Activated CD4-positive, alpha-beta memory T cell treated with anti-CD3 and anti-CD28 coated beads for 36 hours (primary cell): Measurements from ENCODE around the gene DAB2IP. TPM values are rescaled to one million over a fixed set of nuclear protein-coding genes. Genes with fewer than 3 reads are reported as not detected.

Experiments used
- CTCF ChIA-PET: fragments of 350-600 bp; sonication (Branson Sonifier 250); formaldehyde crosslinking; loops from one replicate; lab custom pipeline; 2021; ENCODE audit warnings: antibody characterized with exemption, inconsistent platforms; lab: Charles Lee
- POLR2A ChIA-PET: fragments of 350-600 bp; sonication (Branson Sonifier 250); formaldehyde crosslinking; loops from one replicate; lab custom pipeline; 2021; ENCODE audit warnings: antibody characterized with exemption; lab: Charles Lee
- DNase-seq: peaks from one replicate; pipeline ENCODE4 v3.0.0-alpha.2; 2020
- H3K27ac Mint-ChIP-seq: one replicate; pipeline ENCODE4 v1.8.0; 2021; ENCODE audit warnings: mixed read lengths
- H3K27me3 Mint-ChIP-seq: one replicate; pipeline ENCODE4 v1.8.0; 2021; ENCODE audit warnings: mixed read lengths
- H3K36me3 Mint-ChIP-seq: one replicate; pipeline ENCODE4 v1.8.0; 2021; ENCODE audit warnings: mixed read lengths
- H3K4me1 Mint-ChIP-seq: one replicate; pipeline ENCODE4 v1.8.0; 2021; ENCODE audit warnings: low read depth, mixed read lengths
- H3K4me3 Mint-ChIP-seq: one replicate; pipeline ENCODE4 v1.8.0; 2021; ENCODE audit warnings: mild to moderate bottlenecking, mixed read lengths
- H3K9me3 Mint-ChIP-seq: one replicate; pipeline ENCODE4 v1.8.0; 2021; ENCODE audit warnings: mixed read lengths
- intact Hi-C: fragments of 100-400 bp; cut with micrococcal nuclease; formaldehyde crosslinking; loops from one replicate; pipeline ENCODE4 v1.15.1; 2023
- total RNA-seq, 2 experiments: library from RNA; stranded (reverse); gene quantifications; one replicate each; pipeline ENCODE4 v1.2.3, GENCODE V29; 2021

Gene DAB2IP
- total RNA-seq, 2 experiments from 2014 or later, result not detected

- POLR2A ChIA-PET, result no interaction called here
- Mint-ChIP-seq H3K4me1 (no peaks in the 10 kb centered on the region), H3K27ac (no peak overlapping the region)
Measured at GRCh38 chr9:121707477-121708424, 56.3 kb downstream of the DAB2IP start.

GRCh38 chr9:121708768-121709488 lies 57.5 kb downstream of the DAB2IP start:
- POLR2A ChIA-PET, result no interaction called here
- intact Hi-C loops, result no loop called here
- CTCF ChIA-PET, result interaction anchor here (1.5 kb wide), 1 partner anchor 22 kb away, joined by 5 read pairs; no protein-coding TSS in a partner anchor

More at GRCh38 chr9:121707477-121708424, 56.3 kb downstream of the DAB2IP start:
- DNase-seq, result peak; percentile 19
- H3K9me3 Mint-ChIP-seq, result no peaks in the 10 kb centered on the region
- intact Hi-C loops, result no loop called here
- no peak overlapping the region for H3K4me3 Mint-ChIP-seq
- CTCF ChIA-PET, result no interaction called here
- H3K36me3 Mint-ChIP-seq, result no peaks in the 10 kb centered on the region
- H3K27me3 Mint-ChIP-seq, result peaks cover 5% of the 10 kb centered on the region

DNA sequence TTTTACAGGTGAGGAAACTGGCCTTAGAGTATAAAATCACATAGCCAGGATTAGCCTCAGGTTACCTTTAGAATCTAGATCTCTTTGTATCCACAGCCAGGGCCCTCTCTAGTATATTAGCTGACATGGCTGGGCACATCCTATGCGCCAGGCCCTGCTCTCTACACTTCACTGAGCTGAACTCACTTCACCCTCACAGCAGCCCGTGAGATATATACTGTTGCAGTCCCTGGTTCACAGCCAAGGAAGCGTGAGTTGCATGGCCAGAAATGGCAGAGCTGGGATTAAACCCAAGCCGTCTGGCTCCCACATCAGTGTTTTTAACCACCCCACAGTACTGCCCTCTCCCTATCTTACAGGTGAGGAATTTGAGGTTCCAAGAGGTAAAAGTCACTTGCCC lies 58.4 kb downstream of the DAB2IP start:
- no peak for DNase-seq
- Mint-ChIP-seq H3K4me1 (no peaks in the 10 kb centered on the region), H3K4me3 (no peak overlapping the region), H3K27me3 (no peaks in the 10 kb centered on the region), H3K36me3 (no peaks in the 10 kb centered on the region), H3K9me3 (no peaks in the 10 kb centered on the region), H3K27ac (no peak overlapping the region)
- ChIA-PET CTCF (interaction anchor here (1.5 kb wide), 1 partner anchor 23 kb away, joined by 5 read pairs; no protein-coding TSS in a partner anchor), POLR2A (no interaction called here)
- intact Hi-C loops, result no loop called here

More at GRCh38 chr9:121708768-121709488, 57.5 kb downstream of the DAB2IP start:
- no peaks in the 10 kb centered on the region for H3K4me1 Mint-ChIP-seq
- H3K27ac Mint-ChIP-seq, result no peak overlapping the region
- no peak overlapping the region for H3K4me3 Mint-ChIP-seq
- H3K27me3 Mint-ChIP-seq, result peaks cover 1% of the 10 kb centered on the region
- no peaks in the 10 kb centered on the region for H3K36me3 Mint-ChIP-seq
- H3K9me3 Mint-ChIP-seq, result no peaks in the 10 kb centered on the region
- no peak for DNase-seq

DNA sequence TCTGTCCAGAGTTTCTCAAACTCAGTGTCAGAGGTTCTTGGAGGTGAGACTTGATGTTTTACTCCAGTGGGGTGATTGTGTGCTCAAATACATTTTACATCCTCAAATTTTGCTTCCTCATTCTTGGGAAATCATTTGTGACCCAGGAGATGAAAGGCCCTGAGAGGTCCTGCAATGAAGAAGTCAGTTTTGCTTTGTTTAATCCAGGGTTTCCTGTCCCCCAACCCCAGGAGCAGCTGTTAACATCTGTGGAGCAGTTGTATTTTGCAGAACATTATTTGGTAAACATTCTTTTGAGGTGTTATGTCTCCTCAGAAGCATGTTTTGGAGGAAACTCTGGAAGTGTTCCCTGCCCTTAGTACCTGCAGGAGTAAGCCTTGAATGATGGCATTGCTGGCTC lies 59.8 kb downstream of the DAB2IP start:
- Mint-ChIP-seq H3K36me3 (no peaks in the 10 kb centered on the region), H3K27me3 (no peaks in the 10 kb centered on the region), H3K27ac (no peak overlapping the region), H3K4me1 (no peaks in the 10 kb centered on the region), H3K9me3 (no peaks in the 10 kb centered on the region), H3K4me3 (no peak overlapping the region)
- ChIA-PET CTCF (no interaction called here), POLR2A (no interaction called here)
- intact Hi-C loops, result no loop called here
- no peak for DNase-seq

DNA sequence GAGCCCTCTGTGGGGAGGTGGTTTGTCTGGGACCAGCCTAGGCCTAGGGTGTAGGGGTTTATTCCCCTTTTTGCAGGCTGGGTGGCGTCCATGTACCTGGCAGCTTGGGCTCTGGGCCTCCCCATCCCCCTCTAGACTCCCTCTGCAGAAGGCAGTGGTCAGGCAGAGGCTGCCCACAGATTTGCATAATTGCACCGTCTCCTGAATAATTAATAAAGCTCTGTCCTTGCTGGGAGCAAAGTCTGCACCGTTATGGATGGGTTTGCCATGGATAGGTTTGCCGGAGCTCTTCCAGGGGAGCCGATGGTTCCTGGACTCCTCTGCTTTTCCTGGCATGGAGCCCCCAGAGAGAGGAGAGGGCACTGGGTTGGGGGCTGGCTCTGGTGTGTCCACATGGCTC lies 60.4 kb downstream of the DAB2IP start:
- no peaks in the 10 kb centered on the region for H3K4me1 Mint-ChIP-seq
- no peaks in the 10 kb centered on the region for H3K9me3 Mint-ChIP-seq
- intact Hi-C loops, result no loop called here
- ChIA-PET CTCF (no interaction called here), POLR2A (no interaction called here)
- H3K4me3 Mint-ChIP-seq, result no peak overlapping the region
- no peaks in the 10 kb centered on the region for H3K36me3 Mint-ChIP-seq
- H3K27me3 Mint-ChIP-seq, result no peaks in the 10 kb centered on the region
- no peak overlapping the region for H3K27ac Mint-ChIP-seq
- no peak for DNase-seq

DNA sequence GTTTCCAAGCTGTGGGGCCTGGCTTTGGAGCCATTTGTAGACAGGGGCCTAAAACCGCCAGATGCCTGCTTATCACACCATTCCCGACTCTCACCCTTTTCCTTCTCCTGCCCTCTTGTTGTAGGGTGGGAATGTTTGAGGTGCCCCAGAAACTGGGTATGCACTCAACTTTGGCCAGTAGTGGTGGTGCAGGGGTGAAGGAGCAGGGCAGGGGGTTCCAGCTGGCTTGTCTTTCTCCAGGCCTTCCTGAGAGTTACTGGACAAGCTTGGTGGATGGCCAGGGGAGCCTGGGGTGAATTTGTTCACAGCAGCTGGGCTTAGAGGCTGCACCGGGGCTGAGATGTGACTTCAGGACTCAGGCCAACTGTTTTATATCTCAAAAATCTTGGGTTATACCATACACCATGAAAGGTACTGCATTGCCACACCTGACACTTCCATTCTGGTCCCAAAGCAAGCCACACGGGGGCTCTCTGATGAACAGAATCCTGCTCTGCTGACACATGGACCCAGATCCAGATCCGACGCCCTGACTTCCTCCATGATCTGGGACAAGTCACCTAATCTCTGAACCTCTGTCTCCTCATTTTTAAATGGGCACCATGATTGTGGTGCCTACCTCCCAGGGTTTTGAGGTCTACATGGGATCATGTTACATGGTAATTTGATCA lies 62.1 kb downstream of the DAB2IP start:
- Mint-ChIP-seq H3K9me3 (no peaks in the 10 kb centered on the region), H3K4me1 (no peaks in the 10 kb centered on the region), H3K27ac (no peak overlapping the region), H3K36me3 (no peaks in the 10 kb centered on the region), H3K4me3 (no peak overlapping the region), H3K27me3 (no peaks in the 10 kb centered on the region)
- intact Hi-C loops, result no loop called here
- ChIA-PET POLR2A (no interaction called here), CTCF (no interaction called here)
- no peak for DNase-seq

- Mint-ChIP-seq H3K36me3 (no peaks in the 10 kb centered on the region), H3K27ac (no peak overlapping the region), H3K9me3 (no peaks in the 10 kb centered on the region), H3K4me3 (no peak overlapping the region), H3K4me1 (no peaks in the 10 kb centered on the region), H3K27me3 (no peaks in the 10 kb centered on the region)
- ChIA-PET CTCF (no interaction called here), POLR2A (no interaction called here)
- intact Hi-C loops, result no loop called here
- no peak for DNase-seq
Measured at GRCh38 chr9:121714075-121714705, 62.8 kb downstream of the DAB2IP start.

DNA sequence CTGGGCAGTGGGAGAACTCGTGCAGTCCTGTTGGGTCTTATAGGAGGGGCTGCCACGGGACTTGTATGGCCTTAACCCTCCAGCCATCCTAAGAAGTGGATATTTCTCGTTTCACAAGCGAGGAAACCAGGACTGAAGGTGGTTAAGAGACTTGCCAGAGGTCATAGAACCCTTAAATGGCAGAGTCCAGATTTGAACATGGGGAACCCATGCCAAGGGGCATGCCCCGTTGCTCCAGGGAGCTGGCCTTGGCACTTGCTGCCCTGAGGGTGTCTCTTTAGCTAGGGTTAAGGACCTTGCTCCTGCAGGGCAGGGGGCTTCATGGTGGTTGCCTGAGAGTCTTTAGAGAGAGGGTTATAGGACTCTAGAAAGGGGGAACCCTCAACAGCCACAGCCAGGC lies 63.4 kb downstream of the DAB2IP start:
- Mint-ChIP-seq H3K27me3 (no peaks in the 10 kb centered on the region), H3K9me3 (no peaks in the 10 kb centered on the region), H3K4me3 (no peak overlapping the region), H3K36me3 (no peaks in the 10 kb centered on the region), H3K4me1 (no peaks in the 10 kb centered on the region), H3K27ac (no peak overlapping the region)
- POLR2A ChIA-PET, result no interaction called here
- intact Hi-C loops, result no loop called here
- CTCF ChIA-PET, result no interaction called here
- no peak for DNase-seq

DNA sequence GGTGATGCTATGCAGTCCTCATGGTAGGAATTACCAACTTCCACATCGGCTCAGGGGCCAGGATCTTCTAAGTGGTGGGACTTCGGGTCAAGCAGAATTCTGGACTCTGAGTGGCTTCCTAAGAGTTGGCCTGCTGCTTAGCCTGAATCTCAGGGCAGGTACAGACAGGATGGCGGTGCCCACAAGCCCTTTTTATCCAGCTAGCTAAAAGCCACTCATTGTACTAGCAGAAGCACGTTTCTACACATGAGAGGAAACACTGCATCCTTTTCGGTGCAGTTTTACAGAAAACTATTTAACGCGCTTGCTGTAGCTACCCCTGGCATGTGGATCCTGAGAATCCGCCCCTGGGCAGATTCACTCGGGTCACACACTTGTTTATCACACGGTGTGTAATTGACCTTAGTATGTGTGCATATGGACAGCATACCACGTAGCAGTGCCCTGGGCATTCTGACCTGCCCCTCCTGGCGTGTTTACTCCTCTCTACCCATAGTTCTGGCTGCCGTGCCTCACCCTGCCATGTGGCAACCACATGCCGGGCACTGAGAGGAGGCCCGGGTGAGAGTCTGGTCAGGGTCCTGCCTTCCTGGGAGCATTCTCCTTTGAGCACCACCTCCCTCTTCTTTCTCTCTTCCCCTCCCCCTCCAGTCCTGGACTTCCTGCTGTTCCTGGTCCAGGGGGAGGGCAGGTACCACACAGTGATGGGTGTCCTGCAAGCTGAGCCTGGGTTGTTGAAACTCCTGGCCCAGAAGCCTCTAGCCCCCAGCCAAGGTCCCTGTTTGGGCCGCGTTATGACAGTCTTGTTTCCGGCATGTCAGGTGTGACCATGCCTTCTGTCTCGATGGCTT lies 65.9 kb downstream of the DAB2IP start:
- ChIA-PET POLR2A (no interaction called here), CTCF (no interaction called here)
- H3K27me3 Mint-ChIP-seq, result no peaks in the 10 kb centered on the region
- H3K9me3 Mint-ChIP-seq, result no peaks in the 10 kb centered on the region
- no peaks in the 10 kb centered on the region for H3K4me1 Mint-ChIP-seq
- no peak overlapping the region for H3K27ac Mint-ChIP-seq
- intact Hi-C loops, result no loop called here
- no peaks in the 10 kb centered on the region for H3K36me3 Mint-ChIP-seq
- DNase-seq, result no peak
- no peak overlapping the region for H3K4me3 Mint-ChIP-seq

GRCh38 chr9:121718084-121718483 lies 66.7 kb downstream of the DAB2IP start:
- CTCF ChIA-PET, result no interaction called here
- H3K27ac Mint-ChIP-seq, result no peak overlapping the region
- no peaks in the 10 kb centered on the region for H3K27me3 Mint-ChIP-seq

DNA sequence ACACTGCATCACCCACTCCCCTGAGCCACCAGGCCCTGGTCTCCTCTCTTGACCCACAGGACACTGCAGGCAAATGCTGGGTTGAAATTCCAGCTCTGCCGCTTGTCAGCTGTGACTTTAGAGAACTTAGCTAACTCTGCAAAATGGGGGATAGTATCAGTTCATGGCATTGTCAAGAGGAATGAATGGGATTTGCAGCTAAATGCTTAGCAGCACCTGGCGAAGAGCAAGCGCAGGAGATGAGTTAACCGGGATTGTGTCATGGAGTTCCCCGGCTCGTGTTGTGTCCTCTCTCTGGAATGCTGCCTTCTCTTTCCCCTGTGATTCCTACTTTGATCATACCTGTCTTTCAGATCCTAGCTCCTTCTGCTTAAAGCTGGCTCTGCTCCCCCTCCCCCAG lies 67.1 kb downstream of the DAB2IP start:
- intact Hi-C loops, result no loop called here
- Mint-ChIP-seq H3K27ac (no peak overlapping the region), H3K9me3 (no peaks in the 10 kb centered on the region), H3K27me3 (no peaks in the 10 kb centered on the region), H3K4me3 (no peak overlapping the region), H3K36me3 (no peaks in the 10 kb centered on the region), H3K4me1 (no peaks in the 10 kb centered on the region)
- ChIA-PET CTCF (no interaction called here), POLR2A (no interaction called here)
- DNase-seq, result no peak

More at GRCh38 chr9:121718084-121718483, 66.7 kb downstream of the DAB2IP start:
- Mint-ChIP-seq H3K9me3 (no peaks in the 10 kb centered on the region), H3K4me1 (no peaks in the 10 kb centered on the region), H3K4me3 (no peak overlapping the region), H3K36me3 (no peaks in the 10 kb centered on the region)
- intact Hi-C loops, result no loop called here
- DNase-seq, result no peak
- POLR2A ChIA-PET, result no interaction called here
